ENCODE results near the gene PKDCC.
"Not testable (repeated sequence)": the region's sequence is repeated elsewhere in the genome, so short reads cannot be mapped to it uniquely, and the experiment has no call there.

The PKDCC gene

DNA sequence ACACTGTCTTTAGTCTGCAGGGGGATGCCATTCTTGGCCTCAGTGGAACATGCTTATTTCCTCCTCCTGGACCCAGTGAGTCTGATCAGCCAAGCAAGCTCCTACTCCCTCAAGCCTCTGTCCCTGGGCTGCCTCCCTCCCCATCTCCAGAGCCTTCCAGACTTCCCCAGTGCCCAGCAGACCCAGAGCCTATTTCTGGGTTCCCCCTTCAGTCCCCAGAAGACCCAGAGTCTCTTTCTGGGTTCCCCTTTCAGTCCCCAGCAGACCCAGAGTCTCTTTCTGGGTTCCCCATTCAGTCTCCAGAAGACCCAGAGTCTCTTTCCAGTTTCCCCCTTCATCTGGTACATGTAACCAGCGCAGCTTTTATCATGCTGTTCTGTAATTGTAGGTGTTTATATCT lies 17.0 kb upstream of the PKDCC start:
- DNase-seq = no peak

DNA sequence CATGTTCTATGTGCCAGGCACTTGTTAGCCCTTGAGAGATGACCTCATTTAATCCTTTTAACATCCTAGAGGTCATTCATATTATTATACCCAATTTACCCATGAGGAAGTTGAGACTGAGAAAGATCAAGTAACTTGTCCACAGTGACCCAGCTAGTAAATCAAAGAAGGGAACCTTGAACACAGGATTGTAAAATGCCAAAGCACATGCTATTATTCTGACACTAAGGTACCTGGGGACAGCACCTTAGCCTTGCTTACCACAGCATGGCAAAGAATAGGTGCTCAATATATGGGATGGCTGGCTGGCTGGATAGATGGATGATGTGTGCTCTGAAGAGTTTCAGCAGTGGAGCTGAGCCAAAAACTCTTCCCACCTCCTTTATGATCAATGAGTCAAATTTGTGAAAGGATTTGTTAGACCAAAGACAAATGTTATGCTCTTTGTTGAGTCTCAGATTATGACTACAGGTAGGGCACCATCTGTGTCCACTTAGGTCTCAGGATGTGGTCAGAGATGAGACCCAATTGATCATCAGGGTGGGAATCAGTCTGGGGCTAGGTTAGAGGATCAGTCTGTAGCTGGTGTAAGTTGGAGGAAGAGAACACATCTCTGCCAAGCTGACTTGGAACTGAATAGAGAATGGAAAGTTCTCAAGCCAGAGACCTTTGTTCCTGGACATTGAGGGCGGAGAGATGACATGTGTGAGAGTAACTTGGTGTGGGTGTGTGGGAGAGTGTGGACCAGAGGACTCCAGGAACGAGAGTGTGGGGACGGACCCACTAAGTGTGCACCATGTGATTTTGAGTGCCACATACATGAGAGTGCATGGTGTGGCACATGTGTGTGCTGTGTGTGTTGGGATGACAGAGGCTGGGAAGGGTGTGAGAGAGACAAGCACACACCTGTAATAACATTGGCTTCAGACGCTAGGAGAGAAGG lies 16.3 kb upstream of the PKDCC start:
- no peak for DNase-seq

DNA sequence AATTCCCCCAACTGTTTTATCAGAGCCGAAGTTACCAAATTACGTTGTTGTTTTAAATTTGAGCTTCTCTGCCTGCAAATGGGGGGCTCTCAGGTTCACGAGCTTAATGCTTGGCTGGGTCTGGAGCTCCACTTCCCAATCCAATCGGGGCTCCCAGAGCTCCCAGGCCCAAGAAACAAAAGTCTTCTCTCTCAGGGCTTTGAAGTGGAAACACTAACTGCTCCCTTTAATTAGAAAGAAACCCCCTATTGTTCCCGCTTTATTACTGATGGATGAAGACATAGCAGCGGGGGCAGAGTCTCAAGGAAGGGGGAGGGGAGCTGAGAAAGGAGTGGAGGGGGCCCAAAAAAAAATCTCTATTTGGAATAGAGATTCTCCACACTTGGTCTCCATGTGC lies 15.6 kb upstream of the PKDCC start:
- no peak for DNase-seq

DNA sequence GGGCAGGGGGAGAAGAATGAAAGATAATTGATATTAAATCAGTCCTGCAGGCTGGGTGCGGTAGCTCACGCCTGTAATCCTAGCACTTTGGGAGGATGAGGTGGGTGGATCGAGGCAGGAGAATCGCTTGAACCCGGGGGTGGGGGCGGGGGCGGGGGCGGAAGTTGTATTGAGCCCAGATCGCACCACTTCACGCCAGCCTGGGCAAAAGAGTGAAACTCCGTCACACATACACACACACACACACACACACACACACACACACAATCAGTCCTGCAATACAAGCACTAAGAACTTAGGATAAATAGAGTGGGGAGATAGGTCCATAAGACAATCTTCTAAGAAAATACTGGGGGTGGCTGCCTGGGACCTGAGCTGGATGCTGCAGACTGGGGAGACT lies 15.1 kb upstream of the PKDCC start:
- DNase-seq = no peak

DNA sequence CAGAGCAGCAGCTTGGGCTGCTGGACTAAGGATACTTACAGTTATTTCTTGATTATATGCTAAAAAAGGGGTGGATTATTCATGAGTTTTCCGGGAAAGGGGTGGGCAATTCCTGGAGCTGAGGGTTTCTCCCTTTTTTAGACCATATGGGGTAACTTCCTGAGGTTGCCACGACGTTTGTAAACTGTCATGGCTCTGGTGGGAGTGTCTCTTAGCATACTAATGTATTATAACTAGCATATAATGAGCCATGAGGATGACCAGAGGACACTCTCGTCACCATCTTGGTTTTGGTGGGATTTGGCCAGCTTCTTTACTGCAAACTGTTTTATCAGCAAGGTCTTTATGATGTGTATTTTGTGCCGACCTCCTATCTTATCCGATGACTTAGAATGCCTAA lies 13.7 kb upstream of the PKDCC start:
- DNase-seq = not testable (repeated sequence)

DNA sequence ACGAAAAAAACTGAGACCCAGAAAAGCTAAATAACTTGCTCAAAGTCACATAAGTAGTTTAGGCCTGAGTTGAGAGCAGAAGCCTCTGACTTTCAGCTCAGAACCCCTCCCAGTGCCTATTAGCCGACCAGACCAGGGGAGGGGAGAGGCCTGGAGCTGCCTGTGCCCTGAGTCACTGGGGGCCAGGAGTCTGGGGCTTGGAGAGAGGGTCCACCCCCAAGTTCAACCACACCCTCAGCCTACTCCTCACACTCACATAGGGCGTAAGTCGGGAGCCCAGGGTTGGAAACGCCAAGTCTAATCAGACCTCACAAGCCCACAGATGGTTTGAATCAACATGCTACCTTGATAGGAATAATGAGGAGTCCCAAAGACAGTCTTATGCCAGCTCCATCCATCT lies 12.6 kb upstream of the PKDCC start:
- DNase-seq = no peak

DNA sequence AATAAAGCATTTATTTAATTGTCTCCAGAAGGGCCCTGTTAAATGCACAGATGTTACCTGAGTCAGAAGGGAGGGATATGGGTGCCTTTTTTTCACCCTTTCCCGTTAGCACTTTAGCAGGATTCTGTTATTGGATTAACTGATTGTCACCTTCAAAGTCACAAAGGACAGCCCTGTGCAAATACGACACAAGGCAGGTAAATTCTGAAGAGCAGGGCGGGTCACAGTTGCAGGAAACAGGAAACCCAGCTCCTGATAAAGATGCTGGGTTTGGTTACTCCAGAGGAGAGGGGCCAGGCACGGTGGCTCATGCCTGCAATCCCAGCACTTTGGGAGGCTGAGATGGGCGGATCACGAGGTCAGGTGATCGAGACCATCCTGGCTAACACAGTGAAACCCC lies 11.4 kb upstream of the PKDCC start:
- DNase-seq = no peak

DNA sequence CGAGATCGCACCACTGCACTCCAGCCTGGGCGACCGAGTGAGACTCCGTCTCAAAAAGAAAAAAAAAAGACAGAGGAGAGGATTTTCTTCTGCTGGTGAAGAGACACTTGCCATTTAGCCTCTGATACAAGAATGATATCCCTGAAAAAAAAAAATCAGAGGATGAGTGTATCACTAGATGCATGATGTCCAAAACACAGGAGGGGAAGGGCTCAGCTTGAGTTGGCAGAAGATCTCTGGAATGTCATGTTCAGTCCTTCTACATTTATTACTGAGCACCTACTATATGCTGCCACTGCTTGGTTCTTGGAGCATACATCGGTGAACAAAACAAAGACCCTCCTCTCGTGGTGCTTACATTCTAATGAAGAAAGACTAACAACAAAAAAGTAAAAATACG lies 10.9 kb upstream of the PKDCC start:
- DNase-seq = no peak

DNA sequence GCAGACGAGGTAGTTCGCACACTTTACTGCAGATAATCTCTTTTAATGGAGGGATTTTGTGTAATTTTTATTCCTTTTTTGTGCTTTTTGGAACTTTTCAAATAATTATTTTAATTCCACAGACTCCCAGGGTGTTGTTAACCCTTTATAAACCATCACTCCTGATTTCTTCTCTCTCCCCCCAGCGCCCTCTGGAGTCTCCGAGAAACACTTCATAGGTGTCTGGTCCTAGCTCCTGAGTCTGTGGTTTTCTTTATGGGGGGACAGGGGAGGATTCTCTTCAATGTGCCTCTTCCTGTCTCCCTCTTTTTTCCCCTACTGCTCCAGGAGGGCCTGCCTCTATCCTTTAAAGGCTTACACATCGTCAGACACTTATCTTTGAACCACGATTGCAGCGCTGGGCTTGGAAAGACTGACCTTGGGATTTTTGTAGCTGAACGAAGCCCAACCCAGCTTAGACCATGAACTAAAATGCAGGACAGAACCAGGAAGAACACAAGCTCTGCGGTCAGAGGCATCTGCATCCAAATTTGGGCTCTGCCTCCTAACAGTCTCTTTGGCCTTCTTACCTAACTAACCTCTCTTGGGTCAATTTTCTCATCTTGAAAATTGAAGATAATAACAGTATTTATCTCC lies 7.1 kb upstream of the PKDCC start:
- no peak for DNase-seq

DNA sequence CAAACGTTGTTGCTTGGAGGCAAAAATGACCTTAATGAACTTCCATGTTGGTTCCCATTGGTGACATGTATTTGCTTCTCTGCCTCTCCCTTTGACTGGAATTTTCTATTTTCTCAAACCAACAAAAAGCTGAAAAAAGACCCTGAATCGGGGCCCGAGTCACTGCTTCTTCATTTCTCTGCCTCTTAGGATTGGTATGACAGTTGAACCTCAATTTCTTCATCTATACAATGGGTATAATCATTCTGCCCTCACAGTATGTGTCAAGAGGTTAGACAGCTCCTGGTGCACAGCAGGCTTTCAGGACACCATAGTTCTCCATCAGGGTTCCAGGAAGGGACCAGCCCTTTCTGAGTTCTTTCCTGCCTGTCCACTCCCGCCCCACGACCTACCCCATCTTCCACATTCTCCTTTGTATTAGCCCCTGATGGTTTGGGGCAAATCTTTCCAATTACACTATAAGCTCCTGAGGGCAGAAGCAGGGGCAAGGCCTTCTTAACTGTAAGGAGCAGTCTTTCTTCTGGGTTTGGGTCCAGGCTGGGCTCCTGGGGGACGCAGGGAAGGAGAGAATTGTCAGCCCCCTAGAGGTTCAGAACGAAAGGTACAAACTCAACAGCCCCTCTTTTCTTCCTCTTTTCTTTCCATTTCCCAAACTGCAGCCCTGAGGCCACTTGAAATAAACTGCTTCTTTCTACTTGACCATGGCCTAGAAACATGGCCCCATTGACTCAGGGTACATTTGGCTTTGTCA lies 6.3 kb upstream of the PKDCC start:
- DNase-seq = no peak

DNA sequence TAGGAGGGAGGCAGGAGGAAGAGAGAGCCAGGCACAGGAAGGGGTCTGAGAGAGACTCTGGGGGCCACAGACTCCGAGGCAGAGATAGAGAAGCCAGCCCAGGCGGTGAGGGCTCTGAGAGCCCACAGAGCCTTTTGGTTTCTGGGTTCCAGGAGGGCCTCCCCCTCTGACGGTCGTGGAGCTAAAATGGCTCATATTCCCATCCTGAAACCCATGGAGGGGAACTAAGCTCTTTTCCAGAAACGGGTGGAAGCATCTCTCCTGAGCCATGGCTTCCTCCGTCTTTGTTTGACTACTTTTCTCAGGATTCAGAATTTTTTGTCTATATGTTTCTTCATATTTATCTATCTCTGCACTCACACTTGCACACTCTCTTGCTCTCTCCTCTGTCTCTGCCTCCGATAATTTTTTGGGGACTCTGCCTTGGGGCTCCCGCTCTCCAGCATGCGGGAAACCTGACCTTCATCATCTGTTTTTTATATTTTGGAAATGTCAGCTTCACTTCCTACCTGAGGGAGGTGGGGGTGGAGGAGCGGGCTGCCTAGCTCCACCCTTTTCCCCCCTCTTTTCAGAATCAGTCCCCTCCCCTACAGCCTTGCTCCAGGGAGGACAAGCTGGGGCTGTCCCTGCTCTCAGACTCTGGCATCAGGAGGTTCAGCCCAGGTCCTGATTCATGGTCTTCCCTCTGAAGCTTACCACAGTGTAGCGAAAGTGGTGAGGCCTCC lies 5.0 kb upstream of the PKDCC start:
- DNase-seq = no peak

DNA sequence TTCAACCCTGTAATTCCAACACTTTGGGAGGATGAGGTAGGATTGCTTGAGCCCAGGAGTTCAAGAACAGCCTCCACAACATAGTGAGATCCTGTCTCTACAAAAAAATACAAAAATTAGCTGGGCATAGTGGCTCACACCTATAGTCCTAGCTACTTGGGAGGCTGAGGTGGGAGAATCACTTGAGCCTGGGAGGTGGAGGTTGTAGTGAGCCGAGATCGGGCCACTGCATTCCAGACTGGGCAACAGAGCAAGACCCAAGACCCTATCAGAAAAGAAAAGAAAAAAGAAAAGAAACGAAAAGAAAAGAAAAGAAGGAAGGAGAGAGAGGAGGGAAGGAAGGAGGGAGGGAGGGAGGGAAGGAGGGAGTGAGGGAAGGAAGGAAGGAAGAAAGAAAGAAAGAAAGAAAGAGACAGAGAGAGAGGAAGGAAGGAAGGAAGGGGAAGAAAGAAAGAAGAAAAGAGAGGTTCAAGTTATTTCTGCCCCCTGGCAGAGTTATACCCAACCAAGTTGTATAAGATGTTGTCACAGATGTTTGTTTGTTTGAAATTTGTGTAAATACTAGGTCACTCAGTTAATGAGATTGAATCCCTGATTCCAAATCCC lies 3.9 kb upstream of the PKDCC start:
- no peak for DNase-seq

DNA sequence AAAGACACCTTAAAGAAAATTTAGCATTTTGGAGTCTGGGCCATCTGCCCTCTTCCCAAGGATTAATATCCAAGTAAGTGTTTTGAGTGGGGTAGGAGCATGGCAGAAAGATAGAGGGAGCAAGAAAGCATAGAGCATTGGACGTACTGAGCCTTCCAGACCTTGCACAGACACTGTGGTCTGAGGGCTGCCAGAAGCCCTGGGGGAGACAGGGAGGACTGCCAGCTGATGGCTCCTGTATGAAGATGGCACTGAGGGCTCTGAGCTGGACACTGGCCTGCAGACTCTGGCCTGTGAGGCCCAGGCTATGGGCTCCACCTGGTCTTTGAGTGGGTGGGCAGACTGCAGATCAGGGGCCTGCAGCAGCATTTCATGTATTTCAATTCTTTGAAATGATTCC lies 2.9 kb upstream of the PKDCC start:
- no peak for DNase-seq

DNA sequence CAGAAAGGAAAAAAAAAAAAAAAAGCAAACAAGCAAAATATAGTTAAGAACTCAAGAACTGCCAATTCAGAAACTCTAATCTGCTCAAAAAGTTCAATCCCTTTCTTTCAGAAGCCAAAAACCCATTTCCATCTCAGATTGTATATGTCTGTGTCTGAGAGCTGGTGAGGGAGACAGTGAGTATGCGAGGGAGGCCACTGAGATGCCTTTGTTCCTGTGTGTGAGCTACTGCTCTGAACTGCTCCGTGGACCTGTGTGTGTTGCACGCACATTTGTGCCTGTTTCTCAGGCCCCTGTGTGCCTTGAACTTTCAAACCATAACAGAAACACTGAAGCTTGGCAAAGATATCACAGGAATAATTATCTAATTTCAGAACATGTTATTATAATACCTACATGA lies 2.5 kb upstream of the PKDCC start:
- peak; percentile 7 for DNase-seq

DNA sequence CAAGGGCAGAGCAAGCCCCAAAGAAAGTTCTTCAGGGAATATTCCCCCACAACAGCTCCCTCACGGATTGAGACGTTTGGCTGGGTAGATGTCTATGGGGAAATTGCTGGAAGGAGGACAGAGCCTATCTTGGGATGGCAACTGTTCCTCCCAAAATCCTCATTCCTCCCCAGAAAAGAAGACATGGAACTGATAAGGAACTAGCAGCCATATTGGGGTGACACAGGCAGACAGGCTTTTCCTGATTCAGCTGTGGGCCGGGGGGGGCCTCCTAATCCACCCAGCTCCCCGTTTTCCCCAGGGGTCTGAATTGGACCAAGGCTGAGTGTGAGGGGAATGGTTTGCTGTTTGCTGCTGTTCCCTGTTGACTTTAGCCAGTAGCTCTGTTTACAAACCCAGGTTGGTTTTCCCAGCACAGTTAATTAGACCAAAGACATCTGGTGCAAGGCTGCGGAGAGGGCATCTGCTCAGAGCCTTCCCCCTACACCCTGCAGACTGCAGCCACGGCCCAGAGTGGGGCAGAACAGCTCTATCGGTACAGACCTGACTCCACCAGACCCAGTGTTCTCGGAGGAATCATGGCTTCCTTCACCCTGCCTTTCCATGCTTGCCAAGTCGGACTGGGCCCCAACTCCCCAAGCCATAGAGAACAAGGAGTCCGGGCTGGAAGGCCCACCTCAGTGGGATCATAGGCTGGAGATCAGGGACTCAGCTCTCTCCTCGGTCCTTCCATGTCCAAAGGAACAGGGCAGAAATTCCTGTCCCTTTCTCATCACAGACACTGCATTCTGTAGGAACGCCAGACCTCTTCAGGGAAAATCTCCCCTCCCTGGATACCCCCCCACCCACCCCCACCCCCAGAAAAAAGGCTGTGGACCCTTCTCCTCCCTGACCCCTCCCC lies 1.7 kb upstream of the PKDCC start:
- peak; percentile 88 for DNase-seq

DNA sequence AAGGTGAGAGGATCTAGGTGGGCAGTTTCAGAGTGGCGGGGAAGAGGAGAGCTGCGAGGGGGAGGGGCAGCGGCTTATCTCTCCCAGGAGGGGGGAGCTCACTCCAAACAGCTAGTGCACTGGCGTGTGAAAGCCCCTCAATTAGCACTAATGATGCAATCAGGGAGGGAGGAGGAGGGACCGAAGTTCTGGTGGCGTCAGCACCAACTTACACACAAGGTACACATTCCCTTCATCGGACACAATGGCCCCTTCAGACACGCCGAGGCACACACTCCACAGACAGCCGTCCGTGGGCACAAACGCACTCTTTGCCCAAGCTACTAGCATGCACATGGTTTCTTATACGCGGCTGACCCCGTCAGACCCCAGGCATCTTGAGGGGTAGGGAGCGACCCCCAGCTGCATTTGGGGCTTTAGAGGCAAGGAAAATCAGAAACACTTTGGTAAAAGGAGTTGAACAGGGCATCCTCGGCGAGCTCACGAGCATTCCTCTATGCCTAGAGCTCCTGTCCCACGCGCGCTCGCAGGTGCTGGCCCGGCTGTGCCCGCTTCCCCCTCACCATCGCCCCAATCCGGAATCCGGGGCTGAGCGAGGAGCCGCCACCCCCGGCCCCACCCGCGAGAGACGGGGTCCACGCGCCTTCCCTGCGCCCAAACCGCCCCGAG lies 868 bp upstream of the PKDCC start:
- DNase-seq = peak; percentile 75

DNA sequence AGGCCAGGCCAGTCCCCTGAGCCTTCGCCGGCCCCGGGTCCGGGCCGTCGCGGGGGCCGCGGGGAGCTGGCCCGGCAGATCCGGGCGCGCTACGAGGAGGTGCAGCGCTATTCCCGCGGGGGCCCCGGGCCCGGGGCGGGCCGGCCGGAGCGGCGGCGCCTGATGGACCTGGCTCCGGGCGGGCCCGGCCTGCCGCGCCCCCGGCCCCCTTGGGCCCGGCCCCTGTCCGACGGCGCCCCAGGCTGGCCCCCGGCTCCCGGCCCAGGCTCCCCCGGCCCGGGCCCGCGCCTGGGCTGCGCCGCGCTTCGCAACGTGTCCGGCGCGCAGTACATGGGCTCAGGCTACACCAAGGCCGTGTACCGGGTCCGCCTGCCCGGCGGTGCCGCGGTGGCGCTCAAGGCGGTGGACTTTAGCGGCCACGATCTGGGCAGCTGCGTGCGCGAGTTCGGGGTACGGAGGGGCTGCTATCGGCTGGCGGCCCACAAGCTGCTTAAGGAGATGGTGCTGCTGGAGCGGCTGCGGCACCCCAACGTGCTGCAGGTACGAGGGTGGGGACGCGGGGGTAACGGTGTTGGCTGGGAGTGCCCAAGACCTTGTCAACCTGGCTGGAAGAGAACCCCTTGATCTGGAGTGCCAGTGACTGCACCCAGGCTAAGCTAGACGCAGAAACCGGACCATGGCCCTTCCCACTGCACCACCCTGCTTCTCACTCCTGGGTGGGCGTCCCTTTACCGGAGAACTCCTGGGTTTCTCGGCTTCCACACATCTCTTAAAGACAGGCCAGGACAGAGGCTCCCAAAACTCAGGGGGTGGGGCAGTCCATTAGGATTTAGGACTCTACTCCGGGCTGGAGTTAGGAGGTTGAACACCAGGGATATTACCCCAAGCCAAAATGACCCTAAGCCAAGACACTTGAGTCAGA lies 739 bp downstream of the PKDCC start:
- peak; percentile 24 for DNase-seq

DNA sequence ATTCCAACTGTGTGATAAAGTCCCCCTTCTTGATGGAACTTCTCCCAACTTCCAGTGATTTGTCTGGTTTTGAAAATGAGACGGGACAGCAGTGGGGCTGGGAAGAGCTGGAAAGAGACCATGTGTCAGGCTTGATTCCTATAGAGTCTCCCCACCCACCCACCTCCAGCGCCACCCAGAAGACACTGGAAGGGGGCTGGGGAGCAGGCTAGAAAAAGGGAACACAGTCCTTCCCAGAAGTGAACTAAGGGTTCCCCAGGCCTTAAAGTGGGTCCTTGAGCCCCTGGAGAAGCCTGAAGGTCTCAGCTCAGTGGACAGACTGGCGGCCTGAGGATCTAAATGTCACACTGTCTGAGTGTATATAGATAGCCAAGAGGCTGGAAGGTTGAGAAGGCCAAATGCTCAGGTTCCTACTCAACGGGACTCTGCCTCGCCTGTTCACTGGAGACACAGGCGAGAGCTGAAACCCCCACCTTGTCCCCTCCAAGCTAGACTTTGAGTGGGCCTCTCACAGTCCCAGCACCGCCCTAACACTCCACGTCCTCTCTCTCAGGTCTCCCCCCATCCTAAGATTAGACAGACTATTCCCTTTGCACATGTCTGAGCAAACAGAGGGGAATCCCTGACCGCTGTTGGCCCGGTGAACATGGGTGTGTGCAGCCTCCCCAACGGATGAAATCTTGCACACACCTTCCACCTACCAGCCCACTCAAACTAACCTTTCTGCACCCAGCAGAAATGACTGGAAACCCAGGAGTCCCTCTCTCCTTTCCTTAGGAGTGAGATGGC lies 1.6 kb downstream of the PKDCC start:
- no peak for DNase-seq
